IPS DF 6.9 (cell line): ENCODE data around the gene ZBED3.

Experiments used
- DNase-seq: peaks from one replicate; pipeline ENCODE4 v3.0.0-alpha.2; 2013; ENCODE audit warnings: low read depth, low spot score
- H3K27ac ChIP-seq: one replicate; pipeline ENCODE4 v1.5.1; 2013; ENCODE audit warnings: low read length, control low read depth
- H3K27me3 ChIP-seq: 2 replicates; pipeline ENCODE4 v1.6.1; 2013; ENCODE audit warnings: mild to moderate bottlenecking, low read length; ENCODE audit not compliant: control insufficient read depth, insufficient read depth
- H3K36me3 ChIP-seq: 2 replicates; pipeline ENCODE4 v1.6.1; 2013; ENCODE audit warnings: low read length; ENCODE audit not compliant: control insufficient read depth, insufficient read depth
- H3K4me1 ChIP-seq: 2 replicates; pipeline ENCODE4 v1.6.1; 2013; ENCODE audit warnings: low read length; ENCODE audit not compliant: control insufficient read depth, insufficient read depth
- H3K4me3 ChIP-seq: 2 replicates; pipeline ENCODE4 v1.5.1; 2013; ENCODE audit warnings: mild to moderate bottlenecking, low read length
- H3K9me3 ChIP-seq: 2 replicates; pipeline ENCODE4 v1.6.1; 2013; ENCODE audit warnings: low read length, inconsistent platforms; ENCODE audit not compliant: control insufficient read depth, insufficient read depth
- WGBS: extraction: QIAGEN DNeasy Blood & Tissue Kit; methylation state at CpG from one replicate; pipeline ENCODE4 v1.1.7; 2013; ENCODE audit warnings: mixed read lengths, missing lambda C conversion rate; ENCODE audit not compliant: insufficient read length, insufficient coverage; 5-methylcytosine and 5-hydroxymethylcytosine counted together

ZBED3 gene

GRCh38 chr5:77077829-77078176 lies 9.3 kb downstream of the ZBED3 start:
- Histone ChIP-seq H3K27me3 (no peaks in the 10 kb centered on the region), H3K4me3 (peak overlapping the region; percentile 14; the same call in 1 of the 2 replicates), H3K27ac (no peak overlapping the region), H3K4me1 (no peaks in the 10 kb centered on the region), H3K36me3 (no peaks in the 10 kb centered on the region), H3K9me3 (no peaks in the 10 kb centered on the region)
- no CpG with 5 or more reads among the region's 12 CpGs for WGBS
- no peak for DNase-seq

DNA sequence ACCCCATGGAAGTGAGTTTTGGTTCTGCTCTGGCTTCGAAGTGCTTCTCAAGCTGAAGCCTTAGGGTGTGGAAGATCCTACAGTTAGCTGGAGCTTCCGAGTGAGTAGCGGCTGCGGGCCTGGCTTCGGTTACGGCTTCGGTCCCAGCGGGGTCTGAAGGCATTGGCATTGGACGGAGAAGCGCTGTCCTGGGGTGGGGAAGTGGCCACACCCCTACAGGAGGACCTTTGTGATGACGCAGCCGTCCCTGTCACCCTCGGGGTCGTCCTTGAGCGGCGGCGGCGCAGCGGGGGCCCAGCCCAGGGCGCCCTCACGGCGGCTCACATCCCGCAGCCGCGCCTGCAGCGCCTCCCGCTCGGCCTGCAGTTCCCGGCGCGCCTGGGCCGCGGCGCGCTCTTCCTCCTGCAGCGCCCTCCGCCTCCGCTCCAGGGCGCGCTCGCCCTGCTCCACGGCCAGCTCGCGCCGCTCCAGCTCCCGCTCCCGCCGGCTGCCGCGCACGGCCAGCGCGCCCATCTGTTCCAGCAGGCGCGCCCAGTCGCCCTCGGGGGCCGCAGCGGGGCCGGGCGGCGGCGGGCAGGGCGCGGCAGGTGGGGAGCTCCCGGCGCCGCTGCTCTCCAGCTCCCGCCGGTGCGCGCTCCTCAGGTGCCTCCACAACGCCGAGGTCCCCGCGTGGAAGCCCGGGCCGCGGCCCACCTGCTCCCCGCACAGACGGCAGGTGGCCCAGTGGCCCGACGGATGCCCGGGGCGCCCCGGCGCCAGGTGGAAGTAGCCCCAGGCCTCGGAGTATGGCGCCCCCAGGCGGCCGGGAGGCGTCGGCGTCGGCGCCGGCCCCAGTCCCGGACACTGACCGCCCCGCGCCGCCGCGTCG lies 9.9 kb downstream of the ZBED3 start:
- Histone ChIP-seq H3K27me3 (no peaks in the 10 kb centered on the region), H3K4me3 (peak overlapping the region; percentile 63; the same call in 1 of the 2 replicates), H3K4me1 (no peaks in the 10 kb centered on the region), H3K9me3 (no peaks in the 10 kb centered on the region), H3K36me3 (no peaks in the 10 kb centered on the region), H3K27ac (no peak overlapping the region)
- no CpG with 5 or more reads among the region's 105 CpGs for WGBS
- DNase-seq: no peak

- Histone ChIP-seq H3K4me1 (no peaks in the 10 kb centered on the region), H3K4me3 (no peak overlapping the region), H3K27me3 (no peaks in the 10 kb centered on the region), H3K9me3 (no peaks in the 10 kb centered on the region), H3K27ac (no peak overlapping the region), H3K36me3 (no peaks in the 10 kb centered on the region)
- WGBS: no CpG with 5 or more reads among the region's 4 CpGs
- no peak for DNase-seq
Measured at GRCh38 chr5:77074745-77075144, 12.3 kb downstream of the ZBED3 start.

GRCh38 chr5:77073667-77074066 lies 13.4 kb downstream of the ZBED3 start:
- WGBS: no CpG with 5 or more reads among the region's 2 CpGs
- Histone ChIP-seq H3K27me3 (no peaks in the 10 kb centered on the region), H3K4me1 (no peaks in the 10 kb centered on the region), H3K4me3 (no peak overlapping the region), H3K27ac (no peak overlapping the region), H3K36me3 (no peaks in the 10 kb centered on the region), H3K9me3 (no peaks in the 10 kb centered on the region)
- no peak for DNase-seq

GRCh38 chr5:77066823-77067442 lies 20.2 kb downstream of the ZBED3 start:
- H3K9me3 ChIP-seq: no peaks in the 10 kb centered on the region
- no peaks in the 10 kb centered on the region; the same call in 1 of the 2 replicates for H3K36me3 ChIP-seq
- H3K27ac ChIP-seq: no peak overlapping the region
- no peak for DNase-seq
- H3K4me1 ChIP-seq: no peaks in the 10 kb centered on the region
- H3K27me3 ChIP-seq: no peaks in the 10 kb centered on the region
- WGBS: no CpG with 5 or more reads among the region's 1 CpG
- no peak overlapping the region for H3K4me3 ChIP-seq

DNA sequence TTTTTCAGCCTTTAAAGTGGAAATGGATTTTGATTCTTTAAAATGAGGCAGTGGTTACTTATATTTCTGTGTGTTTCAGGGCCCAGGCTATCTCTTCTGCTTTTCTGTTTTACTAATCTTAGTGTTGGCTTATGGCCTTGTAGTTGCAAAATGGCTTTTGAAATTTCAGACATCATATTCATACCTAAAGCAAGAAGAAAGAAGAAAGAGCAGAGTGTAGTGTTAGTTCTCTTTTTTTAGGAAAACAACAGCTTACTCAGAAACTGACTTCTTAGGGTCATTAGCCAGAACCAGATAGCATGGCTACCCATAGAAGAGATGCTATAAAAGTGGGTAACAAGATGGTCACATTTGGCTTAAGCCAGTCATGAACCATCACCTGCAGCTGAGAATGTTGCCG lies 20.9 kb downstream of the ZBED3 start:
- Histone ChIP-seq H3K27me3 (no peaks in the 10 kb centered on the region), H3K27ac (no peak overlapping the region), H3K4me1 (no peaks in the 10 kb centered on the region), H3K9me3 (no peaks in the 10 kb centered on the region), H3K36me3 (no peaks in the 10 kb centered on the region; the same call in 1 of the 2 replicates), H3K4me3 (no peak overlapping the region)
- no CpG with 5 or more reads among the region's 1 CpG for WGBS
- DNase-seq: no peak

GRCh38 chr5:77065256-77065655 lies 21.8 kb downstream of the ZBED3 start:
- Histone ChIP-seq H3K4me3 (no peak overlapping the region), H3K27me3 (no peaks in the 10 kb centered on the region), H3K27ac (no peak overlapping the region), H3K36me3 (no peaks in the 10 kb centered on the region; the same call in 1 of the 2 replicates), H3K9me3 (no peaks in the 10 kb centered on the region), H3K4me1 (no peaks in the 10 kb centered on the region)
- no peak for DNase-seq
- WGBS: no CpG with 5 or more reads among the region's 3 CpGs

DNA sequence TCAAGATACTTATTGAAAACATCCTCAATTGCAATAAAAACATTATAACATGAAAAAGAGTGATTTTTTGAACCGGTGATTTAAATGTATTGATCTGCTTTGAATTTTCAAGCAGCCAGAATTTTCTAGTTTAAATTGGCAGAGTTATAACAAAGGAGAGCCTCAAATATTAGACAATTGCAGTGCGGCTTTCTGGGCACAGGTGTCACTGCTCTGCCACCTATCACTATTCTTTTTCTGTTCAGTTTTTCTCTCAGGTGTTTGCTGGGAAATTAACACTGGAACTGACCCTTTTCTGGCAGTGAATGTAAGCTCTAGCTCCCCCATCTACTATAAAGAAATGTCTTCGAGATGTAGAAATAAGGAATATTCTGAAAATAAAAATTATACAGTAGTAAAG lies 23.0 kb downstream of the ZBED3 start:
- Histone ChIP-seq H3K36me3 (no peaks in the 10 kb centered on the region; the same call in 1 of the 2 replicates), H3K27me3 (no peaks in the 10 kb centered on the region), H3K27ac (no peak overlapping the region), H3K4me3 (no peak overlapping the region), H3K9me3 (no peaks in the 10 kb centered on the region), H3K4me1 (no peaks in the 10 kb centered on the region)
- no CpG with 5 or more reads among the region's 3 CpGs for WGBS
- no peak for DNase-seq

DNA sequence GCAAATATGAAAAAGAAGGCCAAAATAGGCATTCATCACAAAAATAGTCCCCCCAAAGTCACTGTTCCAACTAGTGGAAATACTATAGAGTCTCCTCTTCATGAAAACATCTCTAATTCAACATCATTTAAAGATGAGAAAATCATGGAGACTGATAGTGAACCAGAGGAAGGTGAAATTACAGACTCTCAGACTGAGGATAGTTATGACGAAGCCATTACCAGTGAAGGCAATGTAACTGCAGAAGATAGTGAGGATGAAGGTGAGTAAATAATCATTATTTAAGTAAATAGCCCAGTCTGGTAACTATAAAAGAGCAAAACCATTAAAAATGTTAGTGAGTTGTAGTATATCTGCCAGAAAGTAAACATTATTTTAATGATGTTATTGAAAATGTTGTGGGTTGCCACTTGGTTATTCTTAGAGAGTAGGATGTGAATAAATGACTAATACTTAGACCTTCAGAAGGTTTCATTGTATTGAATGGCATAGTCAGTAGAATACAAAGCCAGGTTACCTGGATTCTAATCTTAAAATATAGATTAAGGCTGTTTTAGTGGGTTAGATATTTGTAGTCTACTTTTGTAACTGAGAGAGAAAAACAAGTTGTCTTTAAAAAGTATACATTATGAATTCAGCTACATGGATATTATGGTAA lies 40.5 kb downstream of the ZBED3 start:
- Histone ChIP-seq H3K27ac (no peak overlapping the region), H3K4me1 (no peaks in the 10 kb centered on the region), H3K4me3 (no peak overlapping the region), H3K9me3 (no peaks in the 10 kb centered on the region), H3K36me3 (no peaks in the 10 kb centered on the region), H3K27me3 (no peaks in the 10 kb centered on the region; the same call in 1 of the 2 replicates)
- no peak for DNase-seq
- no CpG with 5 or more reads among the region's 1 CpG for WGBS

GRCh38 chr5:77035950-77036349 lies 51.1 kb downstream of the ZBED3 start:
- Histone ChIP-seq H3K36me3 (peaks cover 3% of the 10 kb centered on the region; the same call in 1 of the 2 replicates), H3K27ac (no peak overlapping the region), H3K9me3 (no peaks in the 10 kb centered on the region), H3K4me1 (no peaks in the 10 kb centered on the region), H3K27me3 (no peaks in the 10 kb centered on the region), H3K4me3 (no peak overlapping the region)
- no peak for DNase-seq
- WGBS: no CpG with 5 or more reads among the region's 1 CpG
